ENCODE results near the gene PTCD3.

The PTCD3 gene

DNA sequence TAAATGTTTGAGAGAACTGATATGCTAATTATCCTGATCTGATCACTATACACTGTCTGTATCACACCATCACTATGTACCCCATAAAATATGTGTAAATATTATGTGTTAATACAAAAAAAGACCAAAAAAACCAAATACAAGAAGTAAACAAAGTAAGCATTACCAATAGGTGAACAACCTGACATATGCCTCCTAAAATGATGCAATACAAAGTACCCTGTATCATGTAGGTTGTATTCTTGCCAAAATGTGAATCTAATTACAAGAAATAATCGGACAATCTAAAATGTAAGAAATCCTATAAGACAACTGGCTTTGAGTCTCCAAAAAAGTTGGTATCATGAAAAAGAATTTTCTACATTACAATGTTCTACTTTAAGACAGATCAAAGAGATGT is 8.1 kb upstream of the PTCD3 start:
- in situ Hi-C loops (cut with MboI; ENCODE audit: low sequenced_read_pairs) = no loop called here
- DNase-seq (ENCODE audit: low spot score in 2 of 2) = no peak
- H3K9me3 ChIP-seq = no peaks in the 10 kb centered on the region
- H3K4me3 ChIP-seq = no peak overlapping the region
- H3K4me1 ChIP-seq = peaks cover 4% of the 10 kb centered on the region; the same call in 1 of the 2 replicates
- H3K27me3 ChIP-seq (ENCODE audit: low read depth) = no peaks in the 10 kb centered on the region
- peaks cover 77% of the 10 kb centered on the region for H3K36me3 ChIP-seq (replicated peaks)

- no peaks in the 10 kb centered on the region for H3K27me3 ChIP-seq (ENCODE audit: low read depth)
- no peaks in the 10 kb centered on the region for H3K9me3 ChIP-seq
- in situ Hi-C loops (cut with MboI; ENCODE audit: low sequenced_read_pairs) = no loop called here
- no peak overlapping the region for H3K4me3 ChIP-seq
- DNase-seq (ENCODE audit: low spot score in 2 of 2) = no peak
- H3K4me1 ChIP-seq = peaks cover 3% of the 10 kb centered on the region; the same call in 1 of the 2 replicates
- H3K36me3 ChIP-seq (replicated peaks) = peaks cover 62% of the 10 kb centered on the region
Measured at GRCh38 chr2:86102157-86102556, 3.9 kb upstream of the PTCD3 start.

GRCh38 chr2:86105252-86105968 is 625 bp upstream of the PTCD3 start, which contains the start of gene POLR1A:
POLR1A (minus strand) TSS chr2:86105886; CDS start chr2:86105776, 110 bp downstream.
- in situ Hi-C loops (cut with MboI; ENCODE audit: low sequenced_read_pairs) = no loop called here
- Histone ChIP-seq H3K9me3 (no peaks in the 10 kb centered on the region), H3K4me1 (peaks cover 7% of the 10 kb centered on the region), H3K4me3 (peak within 1 kb of the TSS; percentile 77), H3K27me3 (ENCODE audit: low read depth) (no peaks in the 10 kb centered on the region), H3K36me3 (replicated peaks) (peaks cover 56% of the 10 kb centered on the region)
- peak; percentile 89 to 93 for DNase-seq (ENCODE audit: low spot score in 2 of 2)

GRCh38 chr2:86107031-86107430 is 996 bp downstream of the PTCD3 start:
- Histone ChIP-seq H3K27me3 (ENCODE audit: low read depth) (no peaks in the 10 kb centered on the region), H3K9me3 (no peaks in the 10 kb centered on the region), H3K36me3 (replicated peaks) (peaks cover 55% of the 10 kb centered on the region), H3K4me3 (peak overlapping the region; percentile 77), H3K4me1 (peaks cover 7% of the 10 kb centered on the region)
- in situ Hi-C loops (cut with MboI; ENCODE audit: low sequenced_read_pairs) = no loop called here
- peak in 1 of 2 experiments; percentile 13 for DNase-seq (ENCODE audit: low spot score in 2 of 2)

DNA sequence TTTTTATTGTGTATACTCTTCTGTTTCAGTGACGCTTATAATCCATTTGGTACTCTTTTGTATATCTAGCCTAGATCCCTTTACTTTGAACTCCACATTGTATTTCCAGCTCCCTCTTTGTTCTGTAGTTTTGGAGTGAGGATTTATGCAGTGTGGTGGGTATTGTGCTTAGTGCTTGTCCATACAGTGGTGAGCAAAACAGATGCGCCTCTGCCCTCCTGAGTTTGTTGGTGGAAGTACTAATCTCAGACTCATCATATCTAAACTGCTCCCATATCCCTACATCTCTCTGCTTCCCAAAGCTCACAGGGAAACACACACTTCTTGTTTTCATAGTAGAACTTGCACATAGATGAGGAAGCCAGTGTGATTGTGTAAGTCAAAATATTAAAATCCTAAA is 12.1 kb downstream of the PTCD3 start:
- Histone ChIP-seq H3K4me3 (no peak overlapping the region), H3K36me3 (replicated peaks) (peaks cover 88% of the 10 kb centered on the region), H3K9me3 (no peaks in the 10 kb centered on the region), H3K27me3 (ENCODE audit: low read depth) (no peaks in the 10 kb centered on the region), H3K4me1 (peaks cover 16% of the 10 kb centered on the region)
- in situ Hi-C loops (cut with MboI; ENCODE audit: low sequenced_read_pairs) = no loop called here
- DNase-seq (ENCODE audit: low spot score in 2 of 2) = peak in 1 of 2 experiments; percentile 25

DNA sequence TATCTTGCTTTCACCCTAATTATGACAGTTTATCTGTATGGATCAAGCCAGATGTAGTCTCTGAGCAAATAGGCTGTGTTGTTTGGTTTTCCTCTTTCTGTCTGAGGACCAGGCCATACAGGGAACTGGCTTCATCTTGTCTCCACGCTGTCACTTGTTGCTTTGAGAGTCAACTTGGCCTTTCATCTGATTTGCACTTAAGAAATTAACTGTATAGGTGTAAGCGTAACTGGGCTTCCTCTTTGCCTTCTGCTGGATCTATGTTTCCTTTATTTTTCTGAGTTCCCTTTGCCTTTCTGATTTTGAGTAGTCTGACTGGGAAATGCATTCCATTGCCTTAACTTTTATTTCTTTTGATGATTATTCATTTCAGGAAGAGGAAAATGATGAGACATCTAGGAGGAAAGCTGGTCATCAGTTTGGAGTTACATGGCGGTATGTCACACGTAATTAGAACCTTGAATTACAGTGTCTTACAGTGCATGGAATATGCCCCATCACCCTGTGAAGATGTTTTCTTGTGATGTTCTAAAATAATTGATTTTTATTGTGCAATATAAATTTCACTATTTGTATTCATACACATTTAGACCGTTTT is 17.4 kb downstream of the PTCD3 start:
- in situ Hi-C loops (cut with MboI; ENCODE audit: low sequenced_read_pairs) = no loop called here
- DNase-seq (ENCODE audit: low spot score in 2 of 2) = no peak
- Histone ChIP-seq H3K4me1 (no peaks in the 10 kb centered on the region), H3K27me3 (ENCODE audit: low read depth) (no peaks in the 10 kb centered on the region), H3K4me3 (no peak overlapping the region), H3K36me3 (replicated peaks) (peaks cover 96% of the 10 kb centered on the region), H3K9me3 (no peaks in the 10 kb centered on the region)

GRCh38 chr2:86124683-86125082 is 18.6 kb downstream of the PTCD3 start:
- DNase-seq (ENCODE audit: low spot score in 2 of 2) = no peak
- Histone ChIP-seq H3K4me1 (no peaks in the 10 kb centered on the region), H3K9me3 (no peaks in the 10 kb centered on the region), H3K36me3 (replicated peaks) (peaks cover 96% of the 10 kb centered on the region), H3K27me3 (ENCODE audit: low read depth) (no peaks in the 10 kb centered on the region), H3K4me3 (no peak overlapping the region)
- in situ Hi-C loops (cut with MboI; ENCODE audit: low sequenced_read_pairs) = no loop called here

DNA sequence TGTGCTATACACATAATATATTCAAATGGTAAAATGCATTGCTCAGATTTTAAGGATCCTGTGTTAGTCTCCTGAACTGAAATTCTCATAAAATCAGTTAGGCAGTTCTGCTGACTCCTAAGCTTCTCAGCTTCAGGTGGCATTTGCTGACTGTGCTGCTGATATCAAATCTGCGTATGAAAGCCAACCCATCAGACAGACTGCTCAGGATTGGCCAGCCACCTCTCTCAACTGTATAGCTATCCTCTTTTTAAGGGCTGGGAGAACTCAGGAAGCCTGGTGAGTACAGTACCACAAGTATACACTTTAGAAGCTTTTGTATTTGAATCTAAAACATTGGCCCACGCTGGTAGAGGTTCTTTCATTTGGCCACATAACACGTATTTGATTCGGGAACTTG is 28.7 kb downstream of the PTCD3 start:
- Histone ChIP-seq H3K4me3 (no peak overlapping the region), H3K9me3 (no peaks in the 10 kb centered on the region), H3K4me1 (no peaks in the 10 kb centered on the region), H3K27me3 (ENCODE audit: low read depth) (no peaks in the 10 kb centered on the region), H3K36me3 (replicated peaks) (peaks cover 100% of the 10 kb centered on the region)
- no peak for DNase-seq (ENCODE audit: low spot score in 2 of 2)
- in situ Hi-C loops (cut with MboI; ENCODE audit: low sequenced_read_pairs) = loop anchor here (10.0 kb wide), 1 partner anchor 500 kb away; no protein-coding TSS in a partner anchor

DNA sequence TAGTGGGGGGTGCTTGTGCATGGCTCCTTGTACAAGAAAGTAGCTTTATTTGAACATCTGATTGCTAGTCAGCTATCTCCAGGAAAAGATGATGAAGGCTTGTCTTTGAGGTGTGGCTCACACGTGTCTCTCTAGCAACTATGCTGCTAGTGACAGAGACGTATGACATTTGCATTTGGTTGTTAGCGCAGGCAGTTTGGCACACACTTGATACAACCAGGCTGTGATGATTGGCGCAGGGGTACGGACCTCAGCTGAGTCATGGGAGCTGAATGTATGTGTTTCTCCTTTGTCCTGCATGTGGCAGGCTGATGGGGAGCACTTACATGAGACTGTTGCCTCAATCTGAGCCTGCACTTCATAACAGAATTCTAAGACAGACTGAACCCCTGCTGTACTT is 29.6 kb downstream of the PTCD3 start:
- no peaks in the 10 kb centered on the region for H3K9me3 ChIP-seq
- H3K27me3 ChIP-seq (ENCODE audit: low read depth) = no peaks in the 10 kb centered on the region
- H3K4me1 ChIP-seq = no peaks in the 10 kb centered on the region
- H3K36me3 ChIP-seq (replicated peaks) = peaks cover 100% of the 10 kb centered on the region
- in situ Hi-C loops (cut with MboI; ENCODE audit: low sequenced_read_pairs) = loop anchor here (10.0 kb wide), 1 partner anchor 501 kb away; no protein-coding TSS in a partner anchor
- DNase-seq (ENCODE audit: low spot score in 2 of 2) = no peak
- no peak overlapping the region for H3K4me3 ChIP-seq

DNA sequence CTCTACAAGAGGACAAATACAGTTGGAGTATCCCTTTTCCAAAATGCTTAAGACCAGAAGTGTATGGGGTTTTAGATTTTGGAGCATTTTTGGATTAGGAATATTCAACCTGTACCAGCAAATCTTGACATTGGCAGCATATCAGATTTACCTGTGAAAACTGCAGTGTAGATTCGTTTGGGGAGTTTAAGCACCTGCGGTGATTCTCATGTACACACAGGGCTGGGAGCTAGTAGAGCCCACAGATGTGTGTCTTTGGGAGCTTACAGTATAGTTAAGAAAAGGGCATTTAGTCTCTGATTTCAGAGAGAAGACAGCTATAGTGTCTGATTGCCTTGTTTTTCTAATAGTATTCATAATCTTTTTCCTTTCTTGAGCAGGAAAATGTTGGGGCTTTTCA is 30.1 kb downstream of the PTCD3 start:
- H3K27me3 ChIP-seq (ENCODE audit: low read depth) = no peaks in the 10 kb centered on the region
- no peak overlapping the region for H3K4me3 ChIP-seq
- no peaks in the 10 kb centered on the region for H3K9me3 ChIP-seq
- peaks cover 98% of the 10 kb centered on the region for H3K36me3 ChIP-seq (replicated peaks)
- DNase-seq (ENCODE audit: low spot score in 2 of 2) = no peak
- in situ Hi-C loops (cut with MboI; ENCODE audit: low sequenced_read_pairs) = loop anchor here (10.0 kb wide), 1 partner anchor 501 kb away; no protein-coding TSS in a partner anchor
- no peaks in the 10 kb centered on the region for H3K4me1 ChIP-seq

GRCh38 chr2:86138736-86139625 is 32.9 kb downstream of the PTCD3 start:
- no peaks in the 10 kb centered on the region for H3K4me1 ChIP-seq
- no peak for DNase-seq (ENCODE audit: low spot score in 2 of 2)
- H3K9me3 ChIP-seq = no peaks in the 10 kb centered on the region
- no peaks in the 10 kb centered on the region for H3K27me3 ChIP-seq (ENCODE audit: low read depth)
- H3K4me3 ChIP-seq = no peak overlapping the region
- peaks cover 94% of the 10 kb centered on the region for H3K36me3 ChIP-seq (replicated peaks)
- in situ Hi-C loops (cut with MboI; ENCODE audit: low sequenced_read_pairs) = loop anchor here (10.0 kb wide), 1 partner anchor 504 kb away; no protein-coding TSS in a partner anchor

- H3K36me3 ChIP-seq (replicated peaks) = peaks cover 94% of the 10 kb centered on the region
- H3K27me3 ChIP-seq (ENCODE audit: low read depth) = no peaks in the 10 kb centered on the region
- DNase-seq (ENCODE audit: low spot score in 2 of 2) = no peak
- no peaks in the 10 kb centered on the region for H3K9me3 ChIP-seq
- no peak overlapping the region for H3K4me3 ChIP-seq
- in situ Hi-C loops (cut with MboI; ENCODE audit: low sequenced_read_pairs) = loop anchor here (10.0 kb wide), 1 partner anchor 505 kb away; no protein-coding TSS in a partner anchor
- no peaks in the 10 kb centered on the region for H3K4me1 ChIP-seq
Measured at GRCh38 chr2:86139981-86140380, 33.9 kb downstream of the PTCD3 start.

- Histone ChIP-seq H3K36me3 (replicated peaks) (peaks cover 92% of the 10 kb centered on the region), H3K4me3 (no peak overlapping the region), H3K4me1 (no peaks in the 10 kb centered on the region), H3K9me3 (no peaks in the 10 kb centered on the region), H3K27me3 (ENCODE audit: low read depth) (no peaks in the 10 kb centered on the region)
- in situ Hi-C loops (cut with MboI; ENCODE audit: low sequenced_read_pairs) = no loop called here
- no peak for DNase-seq (ENCODE audit: low spot score in 2 of 2)
Measured at GRCh38 chr2:86140969-86141392, 34.9 kb downstream of the PTCD3 start.

All from HAP-1 (cell line).